GM12864 (cell line): ENCODE measurements around the gene EPHA6.
"Not testable (repeated sequence)": the region's sequence is repeated elsewhere in the genome, so short reads cannot be mapped to it uniquely, and the experiment has no call there.

Source experiments
- DNase-seq: peaks from one replicate; pipeline ENCODE4 v3.0.0-alpha.2; 2011; ENCODE audit warnings: low read depth
- H3K4me3 ChIP-seq: 2 replicates; pipeline ENCODE4 v1.5.1; 2011; ENCODE audit warnings: mild to moderate bottlenecking, low read depth, low read length, control low read depth
- TF ChIP-seq, protein P1 (sequence below): IDR thresholded peaks from 2 replicates; pipeline ENCODE4 v1.5.1; 2011; ENCODE audit warnings: low read depth, mild to moderate bottlenecking, moderate library complexity, low read length, control low read depth, inconsistent platforms; ENCODE audit errors: missing control alignments

EPHA6 gene

DNA sequence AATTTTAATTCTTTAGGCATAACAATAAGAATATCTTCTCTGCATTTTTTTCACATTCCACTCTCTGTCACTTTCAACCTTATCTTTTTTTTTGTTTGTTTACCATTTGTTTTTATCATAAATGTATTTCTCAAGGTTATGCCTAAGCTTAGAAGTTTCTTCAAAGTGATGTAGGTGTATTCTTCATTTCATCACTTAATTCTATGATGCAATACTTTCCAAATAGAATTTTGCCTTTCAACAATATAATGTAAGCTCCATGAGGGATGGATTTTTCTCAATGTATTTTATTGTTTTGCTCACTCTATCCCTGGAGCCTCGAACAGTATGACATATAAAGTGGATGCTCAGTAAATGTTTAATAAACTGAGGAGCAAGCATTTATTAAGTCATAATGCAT, 444.9 kb downstream of the EPHA6 start:
- DNase-seq: no peak
- TF ChIP-seq, protein P1, sequence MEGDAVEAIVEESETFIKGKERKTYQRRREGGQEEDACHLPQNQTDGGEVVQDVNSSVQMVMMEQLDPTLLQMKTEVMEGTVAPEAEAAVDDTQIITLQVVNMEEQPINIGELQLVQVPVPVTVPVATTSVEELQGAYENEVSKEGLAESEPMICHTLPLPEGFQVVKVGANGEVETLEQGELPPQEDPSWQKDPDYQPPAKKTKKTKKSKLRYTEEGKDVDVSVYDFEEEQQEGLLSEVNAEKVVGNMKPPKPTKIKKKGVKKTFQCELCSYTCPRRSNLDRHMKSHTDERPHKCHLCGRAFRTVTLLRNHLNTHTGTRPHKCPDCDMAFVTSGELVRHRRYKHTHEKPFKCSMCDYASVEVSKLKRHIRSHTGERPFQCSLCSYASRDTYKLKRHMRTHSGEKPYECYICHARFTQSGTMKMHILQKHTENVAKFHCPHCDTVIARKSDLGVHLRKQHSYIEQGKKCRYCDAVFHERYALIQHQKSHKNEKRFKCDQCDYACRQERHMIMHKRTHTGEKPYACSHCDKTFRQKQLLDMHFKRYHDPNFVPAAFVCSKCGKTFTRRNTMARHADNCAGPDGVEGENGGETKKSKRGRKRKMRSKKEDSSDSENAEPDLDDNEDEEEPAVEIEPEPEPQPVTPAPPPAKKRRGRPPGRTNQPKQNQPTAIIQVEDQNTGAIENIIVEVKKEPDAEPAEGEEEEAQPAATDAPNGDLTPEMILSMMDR: no peak
- no peak overlapping the region for H3K4me3 ChIP-seq

DNA sequence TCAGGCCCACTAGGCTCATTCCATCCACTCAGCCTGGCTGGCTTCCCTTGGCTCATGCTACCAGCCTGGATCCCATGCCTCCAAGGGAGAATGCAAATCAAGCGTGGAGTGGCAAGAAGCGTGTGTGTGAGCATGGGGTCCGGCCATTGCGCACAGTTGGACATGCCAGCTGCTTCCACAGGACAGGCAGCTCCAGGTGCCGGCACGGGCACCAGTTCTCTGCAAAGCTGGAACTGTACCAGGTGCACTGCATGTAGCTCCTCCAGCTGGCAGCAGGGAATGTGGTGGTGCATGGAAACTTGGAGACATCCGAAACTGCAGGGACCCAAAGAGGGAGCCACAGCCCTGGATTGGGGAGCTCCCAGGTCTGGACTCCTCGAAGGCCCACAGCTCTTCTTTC, 449.8 kb downstream of the EPHA6 start:
- TF ChIP-seq, protein P1: no peak
- no peak overlapping the region for H3K4me3 ChIP-seq
- no peak for DNase-seq

DNA sequence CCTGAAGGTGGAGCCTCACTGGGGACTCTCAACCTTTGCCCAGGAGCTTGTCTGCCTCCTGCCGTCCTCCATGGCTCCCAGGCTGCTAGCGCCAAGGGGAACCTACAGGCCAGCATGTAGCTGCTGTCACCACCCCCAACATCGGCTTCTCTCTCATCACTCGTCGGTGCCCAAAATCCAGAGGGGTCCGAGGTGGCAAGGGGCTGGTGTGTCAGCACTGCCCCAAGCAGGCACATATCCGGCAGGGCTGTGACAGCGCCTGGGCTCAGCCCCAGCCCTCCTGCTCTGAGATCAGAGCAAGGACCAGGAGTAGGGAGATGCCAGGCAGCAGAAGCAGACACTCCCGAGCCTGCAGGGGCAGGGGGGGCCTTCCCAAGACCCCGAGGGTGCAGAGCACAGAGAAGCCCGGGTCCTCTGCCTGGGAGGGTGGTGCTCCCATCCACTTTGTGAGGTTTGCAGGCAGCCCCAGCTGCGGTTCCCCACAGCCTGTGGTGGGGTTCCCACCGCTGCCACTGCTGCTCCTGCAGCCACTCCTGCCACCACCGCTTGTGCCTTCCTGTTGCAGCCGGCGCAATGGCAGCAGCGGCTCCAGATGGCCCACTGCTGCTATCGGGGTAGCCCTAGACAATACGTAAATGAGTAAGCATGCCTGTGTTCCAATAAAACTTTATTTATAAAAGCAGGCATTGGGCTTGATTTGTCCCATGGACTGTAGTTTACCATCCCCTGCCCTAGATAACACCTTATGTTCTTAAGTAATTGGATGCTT, 451.0 kb downstream of the EPHA6 start:
- no peak overlapping the region for H3K4me3 ChIP-seq
- DNase-seq: no peak
- TF ChIP-seq, protein P1: no peak

DNA sequence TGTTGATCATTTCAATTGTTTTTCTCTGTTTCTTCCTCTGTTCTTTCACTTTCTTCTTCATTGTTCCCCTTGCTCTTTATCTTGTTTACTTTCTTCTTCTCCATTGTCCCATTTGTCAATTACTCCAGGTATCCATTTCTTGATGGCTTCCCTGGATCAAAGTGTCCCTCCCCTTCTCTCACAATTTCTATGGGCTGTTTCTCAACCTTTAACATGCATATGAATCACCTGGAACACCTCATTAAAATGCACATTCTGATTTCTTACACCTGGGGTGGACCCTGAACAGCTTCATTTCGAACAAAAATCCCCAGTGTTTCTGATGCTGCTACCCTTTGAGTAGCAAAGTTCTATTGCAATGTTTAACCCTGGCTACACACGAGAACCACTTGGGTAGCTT, 454.8 kb downstream of the EPHA6 start:
- TF ChIP-seq, protein P1: no peak
- no peak overlapping the region for H3K4me3 ChIP-seq

DNA sequence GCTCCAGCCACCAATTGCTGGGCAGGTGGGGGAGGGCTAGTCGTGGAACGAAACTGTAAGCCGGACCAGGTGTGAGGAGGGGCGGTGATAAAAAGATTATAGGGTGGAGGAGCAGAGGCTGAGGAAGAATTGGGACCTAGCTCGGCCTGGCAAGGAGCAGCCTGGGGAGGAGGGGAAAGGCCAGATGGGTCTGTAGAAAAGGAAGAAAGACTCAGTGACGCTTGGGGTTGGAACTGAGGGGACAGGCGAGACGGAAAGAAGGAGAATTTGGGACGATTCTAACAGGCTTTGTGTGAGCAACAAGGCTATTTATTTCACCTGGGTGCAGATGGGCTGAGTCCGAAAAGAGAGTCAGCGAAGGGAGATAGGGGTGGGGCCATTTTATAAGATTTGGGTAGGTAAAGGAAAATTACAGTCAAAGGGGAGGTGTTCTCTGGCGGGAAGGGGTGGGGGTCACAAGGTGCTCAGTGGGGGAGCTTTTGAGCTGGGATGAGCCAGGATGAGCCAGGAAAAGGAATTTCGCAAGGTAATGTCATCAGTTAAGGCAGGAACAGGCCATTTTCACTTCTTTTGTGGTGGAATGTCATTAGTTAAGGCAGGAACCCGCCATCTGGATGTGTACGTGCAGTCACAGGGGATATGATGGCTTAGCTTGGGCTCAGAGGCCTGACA, 462.6 kb downstream of the EPHA6 start:
- not testable (repeated sequence) for H3K4me3 ChIP-seq, DNase-seq

More for the DNA sequence above, 454.8 kb downstream of the EPHA6 start:
- DNase-seq: no peak

DNA sequence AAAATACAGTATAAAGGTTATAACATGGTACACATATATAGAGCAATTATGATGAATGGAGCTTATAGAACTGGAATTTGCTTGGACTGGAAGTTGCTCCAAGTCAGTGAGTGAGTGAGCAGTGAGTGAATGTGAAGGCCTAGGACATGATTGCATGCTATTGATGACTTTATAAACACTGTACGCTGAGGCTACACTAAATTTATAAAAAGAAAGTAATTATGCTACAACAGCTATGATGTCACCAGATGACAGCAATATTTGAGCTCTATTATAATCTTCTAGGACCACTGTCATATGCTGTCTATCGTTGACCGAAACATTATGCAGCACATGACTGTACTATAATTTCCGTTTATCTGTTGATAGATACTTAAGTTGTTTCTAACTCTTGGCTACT, 463.3 kb downstream of the EPHA6 start:
- DNase-seq: no peak
- no peak overlapping the region for H3K4me3 ChIP-seq
- TF ChIP-seq, protein P1: no peak

DNA sequence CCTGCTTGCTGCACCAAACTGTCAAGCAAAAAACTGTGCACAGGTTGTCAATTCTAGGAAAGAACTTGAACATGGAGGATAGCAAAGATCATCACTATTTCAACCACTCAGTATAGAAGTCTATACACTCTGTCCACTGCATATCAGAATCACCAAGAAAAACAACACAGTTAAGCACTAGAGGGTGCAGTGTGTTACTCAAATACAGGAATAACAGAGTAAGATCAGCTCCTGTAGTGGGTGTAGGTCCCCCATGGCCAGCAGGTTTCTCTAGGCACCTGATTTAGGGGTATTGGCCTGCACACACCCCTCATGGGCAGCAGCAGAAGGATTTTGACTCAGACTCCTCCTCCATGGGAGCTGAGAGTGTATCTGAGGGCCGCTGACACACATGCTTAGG, 464.1 kb downstream of the EPHA6 start:
- no peak overlapping the region for H3K4me3 ChIP-seq
- TF ChIP-seq, protein P1: no peak
- no peak for DNase-seq
